A673 (cell line): Measurements from ENCODE around the gene PDAP1. TPM values are rescaled to one million over a fixed set of nuclear protein-coding genes. Genes with fewer than 3 reads are reported as not detected.

Experiments used
- BruUV-seq: library from RNA; stranded (reverse); fragments of 400-500 nt; replicated peaks from 2 replicates; lab custom pipeline; 2021; lab: Mats Ljungman, UMichigan
- CTCF ChIA-PET: fragments of 300-600 bp; sonication (Branson Sonifier 250); formaldehyde crosslinking; loops from one replicate; lab custom pipeline; 2022; ENCODE audit warnings: antibody characterized with exemption; lab: Charles Lee
- POLR2A ChIA-PET: fragments of 300-600 bp; sonication (Branson Sonifier 250); formaldehyde crosslinking; loops from one replicate; lab custom pipeline; 2022; ENCODE audit warnings: antibody characterized with exemption; ENCODE audit not compliant: low non-redundant PET; lab: Charles Lee
- DNase-seq: peaks from one replicate; pipeline ENCODE4 v3.0.0-alpha.2; 2015; ENCODE audit warnings: low spot score
- H3K27ac ChIP-seq: fragments of 200-600 bp; sonication (generic); 2 replicates; pipeline ENCODE4 v1.5.1; 2016; ENCODE audit warnings: mixed run types, low read depth, mild to moderate bottlenecking, mixed read lengths, antibody characterized with exemption, low read length; ENCODE audit not compliant: poor library complexity, severe bottlenecking
- H3K27me3 ChIP-seq: fragments of 200-600 bp; sonication (generic); replicated peaks from 2 replicates; pipeline ENCODE4 v1.6.1; 2017; ENCODE audit warnings: mixed run types, low read depth, mild to moderate bottlenecking, mixed read lengths, antibody characterized with exemption, low read length; ENCODE audit not compliant: insufficient read depth, poor library complexity
- H3K36me3 ChIP-seq: fragments of 200-600 bp; sonication (generic); 2 replicates; pipeline ENCODE4 v1.6.1; 2016; ENCODE audit warnings: mixed run types, mild to moderate bottlenecking, mixed read lengths, antibody characterized with exemption, low read length; ENCODE audit not compliant: insufficient read depth, poor library complexity, severe bottlenecking
- H3K4me1 ChIP-seq: fragments of 200-600 bp; sonication (generic); 2 replicates; pipeline ENCODE4 v1.6.1; 2017; ENCODE audit warnings: mixed run types, mild to moderate bottlenecking, mixed read lengths, antibody characterized with exemption, low read length; ENCODE audit not compliant: insufficient read depth, poor library complexity, severe bottlenecking
- H3K4me3 ChIP-seq: fragments of 200-600 bp; sonication (generic); 2 replicates; pipeline ENCODE4 v1.5.1; 2016; ENCODE audit warnings: low read depth, mixed run types, mild to moderate bottlenecking, mixed read lengths, low read length; ENCODE audit not compliant: poor library complexity, severe bottlenecking
- H3K9me3 ChIP-seq: fragments of 200-600 bp; sonication (generic); 2 replicates; pipeline ENCODE4 v1.6.1; 2016; ENCODE audit warnings: mixed run types, low read depth, mild to moderate bottlenecking, mixed read lengths, antibody characterized with exemption, low read length; ENCODE audit not compliant: poor library complexity, severe bottlenecking
- EZH2 ChIP-seq: fragments of 200-600 bp; sonication (generic); IDR thresholded peaks from 2 replicates; pipeline ENCODE4 v1.6.1; 2017; ENCODE audit warnings: borderline replicate concordance, low read depth, mild to moderate bottlenecking, mixed read lengths, antibody characterized with exemption, low read length; ENCODE audit not compliant: poor library complexity, severe bottlenecking
- intact Hi-C: fragments of 100-400 bp; cut with micrococcal nuclease; formaldehyde crosslinking; loops from one replicate; pipeline ENCODE4 v1.10.0; 2022; ENCODE audit not compliant: unreplicated experiment
- total RNA-seq: library from RNA; stranded (reverse); gene quantifications from 2 replicates; pipeline ENCODE4 v1.2.3, GENCODE V29; 2021
- TF ChIP-seq, protein P1 (sequence below): fragments of 300-800, 200-600 bp; sonication (generic); conservative IDR thresholded peaks from 2 replicates; pipeline ENCODE4 v1.5.1; 2017; ENCODE audit warnings: low read depth, mild to moderate bottlenecking, antibody characterized with exemption, low read length, moderate library complexity, mixed read lengths

PDAP1 gene
- total RNA-seq, 1 experiment from 2014 or later, result 164 TPM

DNA sequence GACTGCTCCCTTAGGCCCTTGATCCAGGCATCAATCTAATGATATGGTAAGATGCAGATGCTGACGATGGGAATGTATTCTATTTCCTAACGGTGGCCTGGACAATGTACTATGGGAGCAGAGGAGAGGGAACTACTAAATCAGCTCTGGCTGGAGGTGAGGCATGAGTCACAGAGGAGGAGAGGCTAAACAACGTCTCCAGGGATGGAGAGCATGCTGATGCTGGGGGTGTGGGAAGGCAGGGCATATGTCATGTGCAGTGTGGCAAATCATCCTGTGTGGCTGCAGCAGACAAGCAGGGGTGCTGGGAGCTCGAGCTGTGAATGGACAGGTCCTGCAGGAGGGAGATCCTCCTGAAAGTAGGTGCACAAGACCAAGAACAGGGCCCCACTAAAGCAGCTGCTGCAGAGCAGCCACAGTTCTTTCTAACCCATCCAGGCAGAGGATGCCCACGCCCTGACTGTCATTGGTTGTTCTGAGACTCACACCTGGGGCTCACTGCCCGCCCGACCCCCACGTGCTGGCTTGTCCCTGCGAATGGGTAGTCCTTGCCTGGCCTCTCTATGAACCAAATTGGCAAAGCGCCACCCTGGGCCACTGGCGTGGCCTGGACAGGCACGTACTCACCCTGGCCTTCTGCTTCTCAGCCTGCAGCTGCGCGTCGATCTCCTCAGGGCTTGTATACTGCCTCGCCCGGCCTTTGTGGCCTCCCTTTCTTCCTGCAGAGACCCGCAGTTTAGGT is 4.0 kb downstream of the PDAP1 start:
- Histone ChIP-seq H3K27me3 (no peaks in the 10 kb centered on the region), H3K4me3 (no peak overlapping the region), H3K36me3 (peaks cover 53% of the 10 kb centered on the region), H3K4me1 (peaks cover 15% of the 10 kb centered on the region), H3K9me3 (no peaks in the 10 kb centered on the region), H3K27ac (no peak overlapping the region)
- no peak for DNase-seq
- POLR2A ChIA-PET, result no interaction called here
- CTCF ChIA-PET, result interaction anchor here (0.6 kb wide), 1 partner anchor 15 kb away, joined by 8 read pairs; no protein-coding TSS in a partner anchor
- intact Hi-C loops, result no loop called here
- BruUV-seq, result no TSS peak
- TF ChIP-seq, protein P1, sequence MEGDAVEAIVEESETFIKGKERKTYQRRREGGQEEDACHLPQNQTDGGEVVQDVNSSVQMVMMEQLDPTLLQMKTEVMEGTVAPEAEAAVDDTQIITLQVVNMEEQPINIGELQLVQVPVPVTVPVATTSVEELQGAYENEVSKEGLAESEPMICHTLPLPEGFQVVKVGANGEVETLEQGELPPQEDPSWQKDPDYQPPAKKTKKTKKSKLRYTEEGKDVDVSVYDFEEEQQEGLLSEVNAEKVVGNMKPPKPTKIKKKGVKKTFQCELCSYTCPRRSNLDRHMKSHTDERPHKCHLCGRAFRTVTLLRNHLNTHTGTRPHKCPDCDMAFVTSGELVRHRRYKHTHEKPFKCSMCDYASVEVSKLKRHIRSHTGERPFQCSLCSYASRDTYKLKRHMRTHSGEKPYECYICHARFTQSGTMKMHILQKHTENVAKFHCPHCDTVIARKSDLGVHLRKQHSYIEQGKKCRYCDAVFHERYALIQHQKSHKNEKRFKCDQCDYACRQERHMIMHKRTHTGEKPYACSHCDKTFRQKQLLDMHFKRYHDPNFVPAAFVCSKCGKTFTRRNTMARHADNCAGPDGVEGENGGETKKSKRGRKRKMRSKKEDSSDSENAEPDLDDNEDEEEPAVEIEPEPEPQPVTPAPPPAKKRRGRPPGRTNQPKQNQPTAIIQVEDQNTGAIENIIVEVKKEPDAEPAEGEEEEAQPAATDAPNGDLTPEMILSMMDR, result no peak
- TF ChIP-seq EZH2, result no peak

DNA sequence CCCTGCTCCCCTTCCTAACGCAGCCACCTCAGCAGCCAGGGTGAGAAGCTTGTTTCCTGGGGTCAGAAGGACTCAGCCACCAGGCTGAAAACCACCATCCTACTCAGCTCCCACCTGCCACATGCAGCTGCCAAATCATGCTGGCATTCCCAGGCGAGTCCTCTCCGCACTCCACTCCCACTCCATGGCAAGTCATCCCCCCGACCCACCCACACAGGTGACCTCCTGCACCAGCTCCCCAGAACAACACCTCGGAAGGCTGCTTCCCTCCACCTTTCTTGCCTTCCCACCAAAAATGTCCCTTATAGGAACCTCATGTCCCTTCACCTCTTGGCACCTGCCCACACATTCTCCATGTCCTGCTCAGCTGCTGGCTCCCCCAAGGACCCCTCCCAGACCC is 4.6 kb downstream of the PDAP1 start:
- no peak for DNase-seq
- no peak for TF ChIP-seq EZH2
- TF ChIP-seq, protein P1, result no peak
- H3K4me1 ChIP-seq, result peaks cover 15% of the 10 kb centered on the region
- H3K4me3 ChIP-seq, result no peak overlapping the region
- intact Hi-C loops, result no loop called here
- peaks cover 54% of the 10 kb centered on the region for H3K36me3 ChIP-seq
- no TSS peak for BruUV-seq
- no peaks in the 10 kb centered on the region for H3K27me3 ChIP-seq
- ChIA-PET POLR2A (no interaction called here), CTCF (interaction anchor here (0.6 kb wide), 1 partner anchor 640 kb away, joined by 4 read pairs; no protein-coding TSS in a partner anchor)
- H3K9me3 ChIP-seq, result no peaks in the 10 kb centered on the region
- H3K27ac ChIP-seq, result no peak overlapping the region

DNA sequence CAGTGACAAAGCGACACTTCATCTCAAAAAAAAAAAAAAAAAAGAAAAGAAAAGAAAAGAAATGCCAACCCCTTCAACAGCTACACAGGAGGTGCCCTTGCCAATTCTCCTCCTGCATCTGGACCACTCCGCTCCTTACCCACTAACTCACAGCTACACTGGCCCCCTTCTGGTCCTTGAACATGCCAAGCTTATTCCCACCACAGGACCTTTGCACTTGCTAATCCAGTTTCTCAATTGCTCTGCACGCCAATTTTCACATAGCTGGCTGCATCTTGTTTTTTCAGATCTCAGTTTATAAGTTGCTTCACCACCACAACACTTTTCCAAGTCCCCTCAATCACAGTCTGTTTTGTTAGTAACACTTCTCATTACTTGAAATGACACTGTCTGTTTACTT is 5.5 kb downstream of the PDAP1 start:
- Histone ChIP-seq H3K9me3 (no peaks in the 10 kb centered on the region), H3K27me3 (no peaks in the 10 kb centered on the region), H3K4me1 (peaks cover 15% of the 10 kb centered on the region), H3K4me3 (no peak overlapping the region), H3K36me3 (peaks cover 58% of the 10 kb centered on the region), H3K27ac (no peak overlapping the region)
- ChIA-PET CTCF (no interaction called here), POLR2A (no interaction called here)
- TF ChIP-seq, protein P1, result no peak
- TF ChIP-seq EZH2, result no peak
- no peak for DNase-seq
- intact Hi-C loops, result no loop called here
- no TSS peak for BruUV-seq
